ENCODE results near the gene LRRC59. TPM values are rescaled to one million over a fixed set of nuclear protein-coding genes. Genes with fewer than 3 reads are reported as not detected.

Gene LRRC59
- total and polyA plus RNA-seq, 2 of the 13 experiments (the other 11 are each of a cell fraction or from before 2014, with no cell fraction given): 87.3 to 222 TPM

- TF ChIP-seq TFE3 (CRISPR knock-in tag; IDR thresholded peaks at IDR 0.05) (peak; percentile 80), NCOR1 (IDR thresholded peaks at IDR 0.05; ENCODE audit: borderline replicate concordance, low read length) (peak; percentile 90; the same call in 1 of the 2 replicates), ZNF256 (CRISPR knock-in tag; conservative IDR thresholded peaks at IDR 0.05) (no peak), ZNF703 (CRISPR knock-in tag; IDR thresholded peaks at IDR 0.05; ENCODE audit: borderline replicate concordance) (no peak), STAG1 (CRISPR knock-in tag; IDR thresholded peaks at IDR 0.05) (no peak), ETS1 (CRISPR knock-in tag; IDR thresholded peaks at IDR 0.05) (no peak), ZNF768 (CRISPR knock-in tag; IDR thresholded peaks at IDR 0.05) (no peak), GPN1 (CRISPR knock-in tag; IDR thresholded peaks at IDR 0.05; ENCODE audit: borderline replicate concordance) (no peak), MLX (CRISPR knock-in tag; IDR thresholded peaks at IDR 0.05) (peak; percentile 74; the same call in 1 of the 2 replicates), POGZ (CRISPR knock-in tag; IDR thresholded peaks at IDR 0.05) (peak; percentile 58; the same call in 1 of the 2 replicates), FOXO1 (CRISPR knock-in tag; IDR thresholded peaks at IDR 0.05) (peak; percentile 79; the same call in 1 of the 2 replicates), ZNF605 (CRISPR knock-in tag; IDR thresholded peaks at IDR 0.05) (no peak; the same call in 1 of the 2 replicates), ZMYM4 (CRISPR knock-in tag; IDR thresholded peaks at IDR 0.05) (peak; percentile 73), ZNF652 (CRISPR knock-in tag; IDR thresholded peaks at IDR 0.05; ENCODE audit: borderline replicate concordance, low read depth) (0 out of 2 replicates have a peak, but pooled peaks have one; percentile 41), ATF2 (CRISPR knock-in tag; IDR thresholded peaks at IDR 0.05) (peak; percentile 80; the same call in 1 of the 2 replicates), ATF5 (CRISPR knock-in tag; IDR thresholded peaks at IDR 0.05; ENCODE audit: low read depth) (no peak), KLF12 (CRISPR knock-in tag; IDR thresholded peaks at IDR 0.05; ENCODE audit: borderline replicate concordance) (no peak), SAP130 (CRISPR knock-in tag; IDR thresholded peaks at IDR 0.05; ENCODE audit: low read depth) (peak; percentile 86), AHR (CRISPR knock-in tag; IDR thresholded peaks at IDR 0.05) (no peak), RARA (CRISPR knock-in tag; IDR thresholded peaks at IDR 0.05) (peak; percentile 87), MAX (IDR thresholded peaks at IDR 0.05) (peak; percentile 78), ZNF263 (CRISPR knock-in tag; IDR thresholded peaks at IDR 0.05) (peak; percentile 43; the same call in 1 of the 2 replicates), PREB (CRISPR knock-in tag; IDR thresholded peaks at IDR 0.05) (no peak)
Observed at GRCh38 chr17:50423553-50424159, 26.3 kb upstream of the LRRC59 start (continued).

Data from HepG2 (cell line).